A549 treated with CpdA at 1 μM for 4 hours (cell line): Measurements from ENCODE around the gene ARMH1. TPM values are rescaled to one million over a fixed set of nuclear protein-coding genes. Genes with fewer than 3 reads are reported as not detected.

ENCODE experiments used
- total RNA-seq: library from RNA; stranded (reverse); fragments of 200-300 nt; extraction: Qiagen RNA extraction; gene quantifications from 5 replicates; pipeline ENCODE4 v1.2.3, GENCODE V29; 2022; ENCODE audit warnings: low read depth

The ARMH1 gene
- total RNA-seq = 0.48 to 1.1 TPM (median 0.66 TPM) in 5 replicates

GRCh38 chr1:44674113-44675000 lies at the start of gene ARMH1, which contains the start of gene TMEM53:
Gene ARMH1 (plus strand): TSS chr1:44674714. CDS start chr1:44689698, 14,984 bp downstream.
Gene TMEM53 (minus strand): TSS chr1:44674481. CDS start chr1:44674391, 90 bp downstream.

GRCh38 chr1:44730741-44731512 lies 56.4 kb downstream of the ARMH1 start, which contains the start of gene RNU5D-1:
Gene RNU5D-1 (minus strand): TSS chr1:44731170.

DNA sequence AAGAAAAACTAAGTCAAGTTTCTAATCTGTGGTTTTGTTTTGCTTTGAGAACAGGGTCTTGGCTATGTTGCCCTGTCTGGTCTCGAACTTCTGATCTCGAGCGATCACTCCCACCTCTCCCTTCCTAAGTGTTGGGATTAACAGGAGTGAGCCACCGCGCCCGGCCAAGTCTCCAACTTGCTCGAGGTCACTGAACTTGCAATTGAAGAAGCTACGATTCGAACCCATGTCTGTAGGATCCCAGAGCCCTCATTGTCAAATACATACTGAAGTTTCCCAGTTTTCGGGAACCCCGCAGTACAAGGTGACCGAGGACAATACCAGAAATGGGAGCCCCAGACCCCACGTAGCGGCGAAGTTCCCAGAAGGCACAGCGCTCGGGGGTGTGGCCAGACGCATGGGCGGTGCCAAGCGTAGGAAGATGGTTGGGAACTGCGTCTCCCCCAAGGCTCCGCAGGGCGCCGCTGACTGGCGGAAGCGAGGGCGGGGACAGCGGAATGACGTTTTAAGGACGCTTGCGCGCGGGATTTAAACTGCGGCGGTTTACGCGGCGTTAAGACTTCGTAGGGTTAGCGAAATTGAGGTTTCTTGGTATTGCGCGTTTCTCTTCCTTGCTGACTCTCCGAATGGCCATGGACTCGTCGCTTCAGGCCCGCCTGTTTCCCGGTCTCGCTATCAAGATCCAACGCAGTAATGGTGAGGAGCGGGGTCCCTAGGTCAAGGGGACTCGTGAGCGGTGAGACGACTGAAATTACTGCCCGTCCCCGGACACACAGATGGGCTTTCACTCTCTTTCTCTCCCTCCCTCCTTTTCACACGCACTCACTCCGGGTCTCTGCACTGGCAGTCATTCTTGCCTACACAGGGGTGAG lies 65.0 kb downstream of the ARMH1 start, which contains the start of gene KIF2C:
KIF2C (plus strand) TSS at position 531 of the 872 bp plus-strand sequence; CDS start at position 627, 96 bp downstream.

Other genes starting within 250 kb of the ARMH1 start
- gene TMEM53, start 233 bp upstream of the ARMH1 start, total RNA-seq = 7.1 to 9.2 TPM (median 8.4 TPM) in 5 replicates
- gene RNU5D-1, start 56.5 kb downstream of the ARMH1 start, total RNA-seq = not detected in 5 replicates
- gene KIF2C, start 65.1 kb downstream of the ARMH1 start, total RNA-seq = 37.1 to 47.6 TPM (median 39.4 TPM) in 5 replicates
- gene RPS8, start 100.8 kb downstream of the ARMH1 start, total RNA-seq = 1,576 to 1,761 TPM (median 1,722 TPM) in 5 replicates
- 0.29 to 0.44 TPM (median 0.30 TPM) in 5 replicates for gene BEST4, start 113.5 kb downstream of the ARMH1 start, total RNA-seq
- 13.8 to 17.7 TPM (median 15.6 TPM) in 5 replicates for gene PLK3, start 125.7 kb downstream of the ARMH1 start, total RNA-seq
- 0.29 to 0.70 TPM (median 0.57 TPM) in 5 replicates for gene DYNLT4, start 132.6 kb downstream of the ARMH1 start, total RNA-seq
- gene BTBD19, start 133.8 kb downstream of the ARMH1 start, total RNA-seq = 2.4 to 3.8 TPM (median 2.6 TPM) in 5 replicates
- gene PTCH2, start 168.5 kb downstream of the ARMH1 start, total RNA-seq = 0.17 to 0.31 TPM (median 0.21 TPM) in 5 replicates